Liver (tissue), 9 donors: ENCODE results near the gene ECT2. TPM values are rescaled to one million over a fixed set of nuclear protein-coding genes. Genes with fewer than 3 reads are reported as not detected.

Experiments
- DNase-seq: peaks from one replicate; pipeline ENCODE4 v3.0.0-alpha.2; 2017; ENCODE audit warnings: low spot score
- H3K27ac ChIP-seq, 2 donors: one replicate each; pipeline ENCODE4 v1.7.0; 2013; ENCODE audit warnings: inconsistent platforms in 2 of 2, low read length in 2 of 2, control low read depth in 1 of 2, low read depth in 1 of 2, mild to moderate bottlenecking in 1 of 2
- H3K27me3 ChIP-seq, 4 donors: one replicate each; pipeline versions ENCODE4 v1.6.1 to v1.7.0; 2013; ENCODE audit warnings: low read length in 3 of 4, inconsistent platforms in 1 of 4, mild to moderate bottlenecking in 1 of 4, moderate library complexity in 1 of 4; ENCODE audit not compliant: control insufficient read depth in 4 of 4, insufficient read depth in 4 of 4
- H3K36me3 ChIP-seq, 4 donors: one replicate each; pipeline versions ENCODE4 v1.6.1 to v1.7.0; 2013; ENCODE audit warnings: low read length in 3 of 4, mild to moderate bottlenecking in 3 of 4, low read depth in 1 of 4, moderate library complexity in 1 of 4; ENCODE audit not compliant: control insufficient read depth in 4 of 4, insufficient read depth in 3 of 4
- H3K4me1 ChIP-seq, 4 donors: one replicate each; pipeline versions ENCODE4 v1.6.1 to v1.7.0; 2013; ENCODE audit warnings: low read length in 3 of 4, mild to moderate bottlenecking in 3 of 4, moderate library complexity in 1 of 4; ENCODE audit not compliant: control insufficient read depth in 4 of 4, insufficient read depth in 4 of 4
- H3K4me3 ChIP-seq, 3 donors: one replicate each; pipeline versions ENCODE4 v1.6.1 to v1.7.0; 2013; ENCODE audit warnings: low read length in 3 of 3, control low read depth in 1 of 3, low read depth in 1 of 3, mild to moderate bottlenecking in 1 of 3
- H3K9ac ChIP-seq, 2 donors: one replicate each; pipeline ENCODE4 v1.7.0; 2013; ENCODE audit warnings: low read length in 2 of 2, mild to moderate bottlenecking in 2 of 2, moderate library complexity in 2 of 2, control low read depth in 1 of 2, low read depth in 1 of 2
- H3K9me3 ChIP-seq, 4 donors: one replicate each; pipeline versions ENCODE4 v1.6.1 to v1.7.0; 2013; ENCODE audit warnings: low read length in 3 of 4; ENCODE audit not compliant: control insufficient read depth in 4 of 4
- ATF3 ChIP-seq: IDR thresholded peaks from 2 replicates; pipeline ENCODE4 v1.6.1; 2016; ENCODE audit warnings: antibody characterized with exemption
- CTCF ChIP-seq: fragments of 150-350 bp; IDR thresholded peaks from 2 replicates; pipeline ENCODE4 v1.5.1; 2017; ENCODE audit warnings: improper control_type of control experiment, low read depth, low read length; ENCODE audit not compliant: missing input control
- FOXA2 ChIP-seq: IDR thresholded peaks from 2 replicates; pipeline ENCODE4 v1.6.1; 2016; ENCODE audit warnings: antibody characterized with exemption
- GABPA ChIP-seq, 2 donors: IDR thresholded peaks in 1 of 2; conservative IDR thresholded peaks in 1 of 2; 2 replicates each; pipeline ENCODE4 v1.6.1; 2016; ENCODE audit warnings: antibody characterized with exemption in 2 of 2, mild to moderate bottlenecking in 1 of 2, moderate library complexity in 1 of 2
- MAX ChIP-seq: IDR thresholded peaks from 2 replicates; pipeline ENCODE4 v1.6.1; 2016; ENCODE audit warnings: antibody characterized with exemption
- NR2F2 ChIP-seq: IDR thresholded peaks from 2 replicates; pipeline ENCODE4 v1.6.1; 2016; ENCODE audit warnings: antibody characterized with exemption
- RXRA ChIP-seq, 2 donors: IDR thresholded peaks; 2 replicates each; pipeline ENCODE4 v1.6.1; 2017 to 2018; ENCODE audit warnings: antibody characterized with exemption in 2 of 2, mild to moderate bottlenecking in 1 of 2
- SP1 ChIP-seq: IDR thresholded peaks from 2 replicates; pipeline ENCODE4 v1.6.1; 2018; ENCODE audit warnings: antibody characterized with exemption, mild to moderate bottlenecking
- YY1 ChIP-seq: IDR thresholded peaks from 2 replicates; pipeline ENCODE4 v1.6.1; 2016; ENCODE audit warnings: antibody characterized with exemption, mild to moderate bottlenecking
- ZBTB33 ChIP-seq: IDR thresholded peaks from 2 replicates; pipeline ENCODE4 v1.6.1; 2016; ENCODE audit warnings: antibody characterized with exemption
- WGBS: extraction: QIAGEN DNeasy Blood & Tissue Kit; methylation state at CpG from one replicate; pipeline ENCODE4 v1.1.7; 2013; 5-methylcytosine and 5-hydroxymethylcytosine counted together
- polyA plus RNA-seq, 2 donors: library from polyadenylated mRNA; stranded (reverse) in 1 of 2; unstranded in 1 of 2; fragments of 200-250 nt in 1 of 2; fragments of >200 nt in 1 of 2; fragmentation: Nextera tagmentation in 1 of 2; extraction: Ambion mirVana in 1 of 2; gene quantifications; one replicate each; pipeline versions ENCODE4 v1.2.1 to v1.2.3, GENCODE V29; 2013 to 2015
- total RNA-seq, 2 donors: library from RNA; depleted of rRNA; stranded (reverse); fragments of >200 nt; gene quantifications; one replicate each; pipeline ENCODE4 v1.2.3, GENCODE V29; 2014
- TF ChIP-seq, protein P1 (sequence below): IDR thresholded peaks from 2 replicates; pipeline ENCODE4 v1.6.1; 2016; ENCODE audit warnings: antibody characterized with exemption, mild to moderate bottlenecking
- donor health status: healthy.
- donor health status: healthy.
- donor health status: healthy.
- donor health status: healthy.
- donor health status: healthy.

ECT2 gene
- total and polyA plus RNA-seq, 4 donors, result 1.5 to 32.4 (median 2.6) TPM

DNA sequence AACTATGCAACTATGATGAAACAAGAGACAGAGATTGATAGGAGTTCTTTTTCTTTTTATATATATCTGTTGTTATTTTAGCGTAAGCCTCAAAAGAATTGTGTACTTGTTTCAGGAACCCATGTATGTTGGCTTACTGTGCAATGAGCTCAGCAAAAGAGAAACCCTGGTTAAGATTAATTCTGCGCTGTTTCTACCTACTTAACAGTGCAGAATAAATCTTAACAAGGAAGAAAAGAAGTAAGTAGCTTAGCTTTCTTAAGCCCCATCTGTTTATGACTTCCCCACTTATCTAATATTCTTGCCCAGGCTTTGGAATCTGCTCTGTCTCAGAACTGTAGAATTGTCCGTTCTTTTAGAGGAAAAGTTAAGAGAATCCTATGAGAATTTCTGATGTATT, 27.4 kb downstream of the ECT2 start:
- TF ChIP-seq NR2F2, result no peak
- no peak for TF ChIP-seq MAX
- TF ChIP-seq, protein P1, sequence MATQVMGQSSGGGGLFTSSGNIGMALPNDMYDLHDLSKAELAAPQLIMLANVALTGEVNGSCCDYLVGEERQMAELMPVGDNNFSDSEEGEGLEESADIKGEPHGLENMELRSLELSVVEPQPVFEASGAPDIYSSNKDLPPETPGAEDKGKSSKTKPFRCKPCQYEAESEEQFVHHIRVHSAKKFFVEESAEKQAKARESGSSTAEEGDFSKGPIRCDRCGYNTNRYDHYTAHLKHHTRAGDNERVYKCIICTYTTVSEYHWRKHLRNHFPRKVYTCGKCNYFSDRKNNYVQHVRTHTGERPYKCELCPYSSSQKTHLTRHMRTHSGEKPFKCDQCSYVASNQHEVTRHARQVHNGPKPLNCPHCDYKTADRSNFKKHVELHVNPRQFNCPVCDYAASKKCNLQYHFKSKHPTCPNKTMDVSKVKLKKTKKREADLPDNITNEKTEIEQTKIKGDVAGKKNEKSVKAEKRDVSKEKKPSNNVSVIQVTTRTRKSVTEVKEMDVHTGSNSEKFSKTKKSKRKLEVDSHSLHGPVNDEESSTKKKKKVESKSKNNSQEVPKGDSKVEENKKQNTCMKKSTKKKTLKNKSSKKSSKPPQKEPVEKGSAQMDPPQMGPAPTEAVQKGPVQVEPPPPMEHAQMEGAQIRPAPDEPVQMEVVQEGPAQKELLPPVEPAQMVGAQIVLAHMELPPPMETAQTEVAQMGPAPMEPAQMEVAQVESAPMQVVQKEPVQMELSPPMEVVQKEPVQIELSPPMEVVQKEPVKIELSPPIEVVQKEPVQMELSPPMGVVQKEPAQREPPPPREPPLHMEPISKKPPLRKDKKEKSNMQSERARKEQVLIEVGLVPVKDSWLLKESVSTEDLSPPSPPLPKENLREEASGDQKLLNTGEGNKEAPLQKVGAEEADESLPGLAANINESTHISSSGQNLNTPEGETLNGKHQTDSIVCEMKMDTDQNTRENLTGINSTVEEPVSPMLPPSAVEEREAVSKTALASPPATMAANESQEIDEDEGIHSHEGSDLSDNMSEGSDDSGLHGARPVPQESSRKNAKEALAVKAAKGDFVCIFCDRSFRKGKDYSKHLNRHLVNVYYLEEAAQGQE, result no peak
- TF ChIP-seq ZBTB33, result no peak
- TF ChIP-seq YY1, result no peak
- no peak for TF ChIP-seq ATF3
- no peak for TF ChIP-seq FOXA2
- TF ChIP-seq GABPA (IDR thresholded peaks at IDR 0.05 in 1 of 2, conservative IDR thresholded peaks at IDR 0.05 in 1 of 2), result no peak
- no peak for TF ChIP-seq CTCF
- no peak for TF ChIP-seq SP1
- no peak for TF ChIP-seq RXRA (IDR thresholded peaks at IDR 0.05)
- H3K36me3 ChIP-seq, result no peaks in the 10 kb centered on the region
- peaks cover 0 to 8% (median 1%) of the 10 kb centered on the region in 4 donors for H3K4me1 ChIP-seq
- no peak overlapping the region for H3K9ac ChIP-seq
- DNase-seq, result no peak
- no peak overlapping the region for H3K4me3 ChIP-seq
- H3K27me3 ChIP-seq, result no peaks in the 10 kb centered on the region
- no peak overlapping the region for H3K27ac ChIP-seq
- 98% methylated on average over 3 of the region's 3 CpGs for WGBS
- H3K9me3 ChIP-seq, result no peaks in the 10 kb centered on the region

GRCh38 chr3:172782235-172782634, 31.7 kb downstream of the ECT2 start:
- H3K9me3 ChIP-seq, result no peaks in the 10 kb centered on the region

More at GRCh38 chr3:172782235-172782634, 31.7 kb downstream of the ECT2 start:
- 98% methylated on average over 2 of the region's 2 CpGs for WGBS
- H3K27me3 ChIP-seq, result no peaks in the 10 kb centered on the region
- no peak for DNase-seq
- no peak overlapping the region for H3K27ac ChIP-seq
- no peaks in the 10 kb centered on the region for H3K4me1 ChIP-seq
- TF ChIP-seq SP1, result no peak
- no peaks in the 10 kb centered on the region for H3K36me3 ChIP-seq
- H3K4me3 ChIP-seq, result no peak overlapping the region
- no peak overlapping the region for H3K9ac ChIP-seq
